H1 (cell line): ENCODE measurements around the gene ZBTB16. TPM values are rescaled to one million over a fixed set of nuclear protein-coding genes. Genes with fewer than 3 reads are reported as not detected.

Experiments
- CTCF ChIA-PET: fragments of 300-600 bp; sonication (Branson Sonifier 250); formaldehyde crosslinking; loops from one replicate; lab custom pipeline; 2021; ENCODE audit not compliant: partially characterized antibody; lab: Charles Lee
- POLR2A ChIA-PET: fragments of 300-600 bp; sonication (Branson Sonifier 250); formaldehyde crosslinking; loops from one replicate; lab custom pipeline; 2021; ENCODE audit warnings: inconsistent platforms; ENCODE audit not compliant: partially characterized antibody; lab: Charles Lee
- DNase-seq, 2 experiments: peaks; one replicate each; pipeline versions ENCODE4 v3.0.0 to v3.0.0-alpha.2; 2010 to 2022; ENCODE audit warnings: low spot score in 2 of 2, low read depth in 1 of 2, mixed read lengths in 1 of 2
- FAIRE-seq: peaks from 2 replicates; lab custom pipeline; 2011; peaks lifted over from hg19 to GRCh38; lab: Jason Lieb, UNC
- H2AFZ ChIP-seq: 2 replicates; pipeline ENCODE4 v1.8.1; 2012; ENCODE audit warnings: low read length, inconsistent platforms
- H2AK5ac ChIP-seq: 2 replicates; pipeline ENCODE4 v1.6.1; 2013; ENCODE audit warnings: low read depth, low read length
- H2BK120ac ChIP-seq: replicated peaks from 2 replicates; pipeline ENCODE3; 2013; ENCODE audit warnings: low read depth, low read length, inconsistent platforms
- H2BK12ac ChIP-seq: 2 replicates; pipeline ENCODE4 v1.6.1; 2013; ENCODE audit warnings: low read depth, low read length
- H2BK15ac ChIP-seq: 2 replicates; pipeline ENCODE4 v1.6.1; 2013; ENCODE audit warnings: low read length
- H2BK20ac ChIP-seq: 2 replicates; pipeline ENCODE4 v1.6.1; 2013; ENCODE audit warnings: low read length
- H2BK5ac ChIP-seq: 2 replicates; pipeline ENCODE4 v1.6.1; 2013; ENCODE audit warnings: low read depth, low read length
- H3K14ac ChIP-seq: 2 replicates; pipeline ENCODE4 v1.6.1; 2013; ENCODE audit warnings: inconsistent platforms; ENCODE audit not compliant: insufficient read length
- H3K18ac ChIP-seq: 2 replicates; pipeline ENCODE4 v1.6.1; 2013; ENCODE audit warnings: low read length; ENCODE audit errors: extremely low read depth
- H3K23ac ChIP-seq: 2 replicates; pipeline ENCODE4 v1.6.1; 2013; ENCODE audit warnings: inconsistent platforms; ENCODE audit not compliant: insufficient read length
- H3K23me2 ChIP-seq: 2 replicates; pipeline ENCODE4 v1.6.1; 2013; ENCODE audit warnings: low read depth, low read length
- H3K27ac ChIP-seq: 2 replicates; pipeline ENCODE4 v1.6.1; 2011; ENCODE audit warnings: low read depth, low read length, inconsistent platforms
- H3K27me3 ChIP-seq, 4 experiments: replicated peaks in 1 of 4; 1 replicate in 1 of 4; 2 replicates in 3 of 4; pipeline versions ENCODE4 v1.6.1 to v1.8.1; 2011 to 2013; ENCODE audit warnings: low read length in 3 of 4, mild to moderate bottlenecking in 3 of 4, inconsistent platforms in 2 of 4, mixed read lengths in 2 of 4, moderate library complexity in 1 of 4; ENCODE audit not compliant: control insufficient read depth in 3 of 4, insufficient read depth in 3 of 4; ENCODE audit errors: extremely low read depth in 1 of 4
- H3K36me3 ChIP-seq, 4 experiments: 2 replicates each; pipeline versions ENCODE4 v1.6.1 to v1.8.1; 2011 to 2013; ENCODE audit warnings: mild to moderate bottlenecking in 4 of 4, low read length in 3 of 4, moderate library complexity in 2 of 4, control low read depth in 1 of 4, inconsistent platforms in 1 of 4; ENCODE audit not compliant: insufficient read depth in 4 of 4, control insufficient read depth in 2 of 4
- H3K4ac ChIP-seq: replicated peaks from 2 replicates; pipeline ENCODE3; 2013; ENCODE audit warnings: low read length, low read depth, mixed read lengths, inconsistent platforms; ENCODE audit not compliant: insufficient read length
- H3K4me1 ChIP-seq, 4 experiments: replicated peaks in 1 of 4; 1 replicate in 1 of 4; 2 replicates in 3 of 4; pipeline versions ENCODE4 v1.6.1 to v1.8.1; 2011 to 2013; ENCODE audit warnings: low read length in 3 of 4, inconsistent platforms in 2 of 4, mixed read lengths in 1 of 4; ENCODE audit not compliant: insufficient read depth in 4 of 4, control insufficient read depth in 3 of 4
- H3K4me2 ChIP-seq, 2 experiments: 2 replicates each; pipeline versions ENCODE4 v1.6.1 to v1.8.1; 2011 to 2013; ENCODE audit warnings: low read depth in 2 of 2, low read length in 2 of 2, control low read depth in 1 of 2, inconsistent platforms in 1 of 2, mild to moderate bottlenecking in 1 of 2; ENCODE audit not compliant: insufficient read depth in 1 of 2
- H3K4me3 ChIP-seq, 4 experiments: fragments of 200-600, 300-600 bp in 1 of 4; sonication (generic), shearing (Covaris generic), sonication (Bioruptor Twin) in 1 of 4; 2 replicates each; pipeline versions ENCODE4 v1.5.1 to v1.8.1; 2011 to 2016; ENCODE audit warnings: low read length in 4 of 4, low read depth in 3 of 4, control low read depth in 2 of 4, inconsistent platforms in 2 of 4, mild to moderate bottlenecking in 2 of 4, mixed read lengths in 1 of 4, moderate library complexity in 1 of 4; ENCODE audit not compliant: insufficient read depth in 2 of 4; ENCODE audit errors: extremely low read depth in 1 of 4
- H3K56ac ChIP-seq: replicated peaks from 2 replicates; pipeline ENCODE3; 2013; ENCODE audit warnings: low read depth, mild to moderate bottlenecking, mixed read lengths, low read length, inconsistent platforms; ENCODE audit not compliant: insufficient read length
- H3K79me1 ChIP-seq: 2 replicates; pipeline ENCODE4 v1.6.1; 2013; ENCODE audit warnings: low read depth, low read length, control low read depth
- H3K79me2 ChIP-seq, 2 experiments: 2 replicates each; pipeline versions ENCODE4 v1.6.1 to v1.8.1; 2012 to 2013; ENCODE audit warnings: low read length in 2 of 2, mild to moderate bottlenecking in 2 of 2, inconsistent platforms in 1 of 2; ENCODE audit not compliant: insufficient read depth in 2 of 2, control insufficient read depth in 1 of 2
- H3K9ac ChIP-seq, 4 experiments: replicated peaks in 1 of 4; 1 replicate in 1 of 4; 2 replicates in 3 of 4; pipeline versions ENCODE4 v1.6.1 to v1.8.1; 2011 to 2013; ENCODE audit warnings: low read depth in 3 of 4, low read length in 3 of 4, control low read depth in 2 of 4, mild to moderate bottlenecking in 2 of 4, moderate library complexity in 2 of 4, inconsistent platforms in 1 of 4; ENCODE audit errors: extremely low read depth in 1 of 4
- H3K9me3 ChIP-seq, 2 experiments: 2 replicates each; pipeline versions ENCODE4 v1.6.1 to v1.8.1; 2012 to 2013; ENCODE audit warnings: mild to moderate bottlenecking in 2 of 2, moderate library complexity in 2 of 2, control low read depth in 1 of 2, inconsistent platforms in 1 of 2, low read depth in 1 of 2, low read length in 1 of 2, mixed read lengths in 1 of 2; ENCODE audit not compliant: insufficient read depth in 2 of 2
- H4K20me1 ChIP-seq, 2 experiments: replicated peaks in 1 of 2; 2 replicates each; pipeline versions ENCODE3 to v1.8.1; 2011 to 2013; ENCODE audit warnings: inconsistent platforms in 2 of 2, low read length in 2 of 2, mild to moderate bottlenecking in 1 of 2; ENCODE audit not compliant: insufficient read depth in 2 of 2, control insufficient read depth in 1 of 2
- H4K5ac ChIP-seq: 2 replicates; pipeline ENCODE4 v1.6.1; 2013; ENCODE audit warnings: low read length, low read depth, mixed read lengths, inconsistent platforms; ENCODE audit not compliant: insufficient read length
- H4K8ac ChIP-seq: 2 replicates; pipeline ENCODE4 v1.8.0; 2013; ENCODE audit warnings: mild to moderate bottlenecking, moderate library complexity, low read length, inconsistent platforms; ENCODE audit not compliant: insufficient read depth; ENCODE audit errors: extremely low read depth
- H4K91ac ChIP-seq: replicated peaks from 2 replicates; pipeline ENCODE3; 2013; ENCODE audit warnings: low read length, mixed read lengths, inconsistent platforms; ENCODE audit not compliant: insufficient read length
- CBX5 ChIP-seq: fragments of 300-800, 300-1000 bp; sonication (generic); IDR thresholded peaks from 2 replicates; pipeline ENCODE4 v1.7.1; 2016; ENCODE audit warnings: antibody characterized with exemption, low read length, low read depth
- CHD1 ChIP-seq: IDR thresholded peaks from 2 replicates; pipeline ENCODE4 v1.6.1; 2012; ENCODE audit warnings: low read depth, low read length, improper control_type of control experiment
- POLR2A ChIP-seq, 2 experiments: IDR thresholded peaks; 1 replicate in 1 of 2; 2 replicates in 1 of 2; pipeline ENCODE4 v1.6.1; 2011; ENCODE audit warnings: low read depth in 2 of 2, low read length in 2 of 2, mild to moderate bottlenecking in 2 of 2; ENCODE audit errors: control extremely low read depth in 1 of 2
- WGBS, 2 experiments: shearing (Covaris generic) in 1 of 2; methylation state at CpG; one replicate each; pipeline versions ENCODE4 v1.1.6 to v1.1.7; 2013 to 2015; ENCODE audit warnings: low lambda C conversion rate in 2 of 2, mixed read lengths in 2 of 2, inconsistent platforms in 1 of 2, low coverage in 1 of 2, missing lambda C conversion rate in 1 of 2; ENCODE audit not compliant: insufficient replicate concordance in 2 of 2, insufficient coverage in 1 of 2, insufficient read length in 1 of 2; ENCODE audit errors: extremely low coverage in 1 of 2, missing lambda C conversion rate in 1 of 2; 5-methylcytosine and 5-hydroxymethylcytosine counted together
- polyA plus RNA-seq, 7 experiments: library from polyadenylated mRNA; depleted of rRNA in 3 of 7; stranded (reverse) in 5 of 7; unstranded in 2 of 7; fragments of >200 nt in 5 of 7; fragments of 200-250 nt in 2 of 7; gene quantifications; 1 replicate in 5 of 7; 2 replicates in 1 of 7; 4 replicates in 1 of 7; pipeline versions ENCODE4 v1.2.1 to v1.2.3, GENCODE V29; 2011 to 2013; ENCODE audit warnings: missing spikeins in 2 of 7, mixed read lengths in 2 of 7
- total RNA-seq: library from RNA; stranded (reverse); fragmentation: NEBNext Ultra II Directional; extraction: Animal tissue kit (Norgen Biotek cat#: 25700); gene quantifications from 2 replicates; pipeline ENCODE4 v1.2.1, GENCODE V29; 2021

The ZBTB16 gene
- total and polyA plus RNA-seq, 2 of the 8 experiments (the other 6 are each of a cell fraction or from before 2014, with no cell fraction given), result 0.12 to 0.61 TPM

GRCh38 chr11:114132944-114133394 lies 73.5 kb downstream of the ZBTB16 start:
- TF ChIP-seq POLR2A (IDR thresholded peaks at IDR 0.05; ENCODE audit: control extremely low read depth in 1 of 2, low read depth in 2 of 2, low read length in 2 of 2), result no peak
- no peak for TF ChIP-seq CBX5
- TF ChIP-seq CHD1, result no peak
- no peaks in the 10 kb centered on the region for H3K36me3 ChIP-seq
- no peak overlapping the region for H4K5ac ChIP-seq
- H3K23me2 ChIP-seq, result no peaks in the 10 kb centered on the region
- H4K8ac ChIP-seq, result no peak overlapping the region
- no peak overlapping the region for H2BK5ac ChIP-seq
- no peak overlapping the region for H2BK20ac ChIP-seq
- POLR2A ChIA-PET, result interaction anchor here (1.5 kb wide), 1 partner anchor 43 kb away, joined by 3 read pairs; no protein-coding TSS in a partner anchor
- H2AK5ac ChIP-seq, result no peak overlapping the region
- FAIRE-seq (no peak), DNase-seq (no peak)
- no peak overlapping the region for H3K27ac ChIP-seq
- no peak overlapping the region for H3K4me3 ChIP-seq
- H4K20me1 ChIP-seq, result no peaks in the 10 kb centered on the region
- no peaks in the 10 kb centered on the region for H3K27me3 ChIP-seq
- no peak overlapping the region for H2BK120ac ChIP-seq
- H3K79me1 ChIP-seq, result no peaks in the 10 kb centered on the region
- no peak overlapping the region for H3K4ac ChIP-seq
- no peak overlapping the region for H3K56ac ChIP-seq
- no peak overlapping the region for H3K14ac ChIP-seq
- no peak overlapping the region for H2BK12ac ChIP-seq
- CTCF ChIA-PET, result interaction anchor here (1.0 to 1.3 kb wide), 3 partner anchors 26 to 121 kb away, joined by 3 read pairs; no protein-coding TSS in a partner anchor
- H3K4me2 ChIP-seq, result no peak overlapping the region
- peaks cover 0 to 6% (median 0%) of the 10 kb centered on the region in 4 experiments; a peak in 2 of 7 replicates for H3K4me1 ChIP-seq
- H4K91ac ChIP-seq, result no peak overlapping the region
- no peak overlapping the region for H3K9ac ChIP-seq
- no peaks in the 10 kb centered on the region for H3K9me3 ChIP-seq
- H3K79me2 ChIP-seq, result no peaks in the 10 kb centered on the region
- H2AFZ ChIP-seq, result no peak overlapping the region
- no peak overlapping the region for H2BK15ac ChIP-seq
- H3K23ac ChIP-seq, result no peak overlapping the region
- H3K18ac ChIP-seq, result no peak overlapping the region
- WGBS, 2 experiments, result 97% methylated on average over 6 of the region's 6 CpGs; no CpG with 5 or more reads in 1 of the 2 experiments
